DMS 273 treated with DMSO at 0.1 percent for 48 hours (cell line): ENCODE data around the gene RBM14.
"Not testable (repeated sequence)": the region's sequence is repeated elsewhere in the genome, so short reads cannot be mapped to it uniquely, and the experiment has no call there.

Source experiments
- DNase-seq: peaks from one replicate; lab custom pipeline; 2025; lab: John Stamatoyannopoulos, UW

RBM14 gene

DNA sequence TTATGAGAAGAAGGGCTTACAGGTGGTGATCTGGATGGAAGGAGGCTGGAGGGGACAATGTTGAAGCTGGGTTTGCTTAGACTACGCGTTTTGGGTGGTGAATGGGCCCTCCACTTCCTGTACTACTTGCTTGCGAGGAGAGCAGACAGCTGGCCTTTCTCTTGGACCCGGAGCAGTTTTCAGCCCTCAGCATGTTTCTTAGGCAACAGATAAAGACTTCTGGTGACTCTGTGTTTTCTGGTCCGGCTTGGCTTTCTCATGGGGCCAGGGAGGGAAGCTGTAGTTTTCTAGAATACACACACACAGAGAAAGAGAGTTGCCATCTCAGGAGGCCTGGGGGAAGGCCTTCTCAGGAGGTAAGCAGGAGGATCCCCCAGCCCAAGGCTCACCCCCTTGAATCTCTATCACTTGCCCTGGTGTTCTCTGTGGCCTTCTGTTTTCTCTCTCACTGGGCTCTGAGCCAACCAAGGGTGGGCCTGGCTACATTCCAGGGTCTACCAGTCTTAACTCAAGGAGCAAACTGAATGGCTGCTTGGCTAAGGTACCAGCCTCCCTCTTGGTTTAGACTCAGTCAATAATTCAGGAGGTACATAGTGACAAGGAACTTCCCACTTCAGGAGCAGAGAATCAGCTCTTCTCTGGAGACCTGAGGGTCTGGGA lies 21.1 kb upstream of the RBM14 start:
- no peak for DNase-seq

DNA sequence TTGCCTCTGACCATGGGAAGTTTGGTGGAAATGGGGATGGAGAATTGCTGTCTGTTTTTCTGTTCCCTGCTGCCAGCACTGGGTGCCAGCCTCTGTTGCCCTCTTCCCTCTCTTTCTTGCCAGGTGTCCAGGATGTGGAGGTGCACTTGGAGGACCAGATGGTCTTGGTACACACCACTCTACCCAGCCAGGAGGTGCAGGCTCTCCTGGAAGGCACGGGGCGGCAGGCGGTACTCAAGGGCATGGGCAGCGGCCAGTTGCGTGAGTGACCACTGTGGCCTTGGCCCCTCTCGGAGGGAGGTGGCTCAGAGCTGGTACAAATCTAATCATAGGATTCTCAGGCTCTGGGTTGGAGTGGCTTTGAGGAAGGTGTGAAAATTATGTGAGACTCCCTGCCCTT lies 17.4 kb upstream of the RBM14 start:
- DNase-seq: no peak

- no peak for DNase-seq
Observed at GRCh38 chr11:66600219-66600618, 16.2 kb upstream of the RBM14 start.

GRCh38 chr11:66600631-66601233 lies 15.7 kb upstream of the RBM14 start:
- DNase-seq: no peak

GRCh38 chr11:66603072-66603471 lies 13.4 kb upstream of the RBM14 start:
- no peak for DNase-seq

DNA sequence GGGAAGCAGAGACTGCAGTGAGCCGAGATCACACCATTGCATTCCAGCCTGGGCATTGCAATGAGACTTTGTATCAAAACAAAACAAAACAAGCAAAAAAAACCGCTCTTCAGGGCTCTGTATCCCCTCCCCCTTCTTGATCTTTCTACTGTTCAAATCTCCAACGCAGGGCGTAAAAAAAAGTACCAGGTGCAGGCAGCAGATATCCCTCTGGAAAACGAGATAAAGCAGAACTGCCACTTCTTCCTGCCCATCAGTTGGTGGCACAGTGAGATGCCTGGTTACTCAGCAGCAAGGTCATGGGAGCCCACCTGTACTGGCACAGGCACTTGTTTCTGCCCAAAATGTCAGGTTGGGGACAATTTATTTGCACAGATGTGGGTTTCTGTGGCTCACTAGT lies 12.3 kb upstream of the RBM14 start:
- DNase-seq: no peak

DNA sequence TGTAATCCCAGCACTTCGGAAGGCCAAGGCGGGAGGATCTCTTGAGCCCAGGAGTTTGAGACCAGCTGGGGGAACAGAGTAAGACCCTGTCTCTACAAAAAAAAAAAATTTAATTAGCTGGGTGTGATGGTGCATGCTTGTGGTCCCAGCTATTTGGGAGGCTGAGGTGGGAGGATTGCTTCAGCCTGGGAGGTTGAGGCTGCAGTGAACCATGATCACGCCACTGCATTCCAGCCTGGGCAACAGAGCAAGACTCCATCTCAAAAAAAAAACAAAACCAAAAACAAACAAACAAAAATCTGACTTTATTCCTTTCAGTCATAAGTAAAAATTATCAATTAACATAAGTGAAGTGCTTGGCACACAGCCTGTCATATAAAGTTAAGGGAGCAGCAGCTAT lies 9.8 kb upstream of the RBM14 start:
- DNase-seq: not testable (repeated sequence)

DNA sequence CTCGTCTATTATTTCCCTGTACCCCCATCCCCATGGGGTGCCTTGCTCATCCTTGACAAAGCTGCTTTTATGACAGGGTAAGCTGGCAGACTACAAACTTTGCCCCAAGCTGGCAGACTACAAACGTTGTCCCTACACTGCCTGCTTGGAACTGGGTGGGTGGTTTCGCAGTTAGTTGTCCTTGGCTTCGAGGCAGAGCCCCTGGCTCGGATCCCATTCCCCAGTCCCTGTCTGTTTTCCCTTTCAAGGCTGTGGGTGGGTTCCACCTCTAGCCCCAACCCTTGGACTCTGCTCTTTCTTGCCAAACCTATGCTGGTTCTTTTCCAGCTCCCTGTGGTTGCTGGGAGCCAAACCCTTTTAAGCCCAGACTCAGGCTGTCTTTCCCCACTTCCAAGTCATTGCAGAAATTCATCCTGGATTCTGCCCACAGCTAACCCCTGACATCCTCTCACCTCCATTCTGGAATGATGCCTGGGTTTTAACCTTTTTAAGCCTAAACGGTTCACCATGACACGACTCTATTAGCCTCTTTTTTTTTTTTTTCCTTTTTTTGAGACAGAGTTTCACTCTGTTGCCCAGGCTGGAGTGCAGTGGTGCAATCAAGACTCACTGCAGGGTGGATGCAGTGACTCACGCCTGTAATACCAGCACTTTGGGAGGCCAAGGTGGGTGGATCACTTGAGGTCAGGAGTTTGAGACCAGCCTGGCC lies 9.2 kb upstream of the RBM14 start:
- no peak for DNase-seq

- no peak for DNase-seq
Observed at GRCh38 chr11:66609721-66610617, 6.5 kb upstream of the RBM14 start.

- no peak for DNase-seq
Observed at GRCh38 chr11:66612458-66612857, 4.0 kb upstream of the RBM14 start.

DNA sequence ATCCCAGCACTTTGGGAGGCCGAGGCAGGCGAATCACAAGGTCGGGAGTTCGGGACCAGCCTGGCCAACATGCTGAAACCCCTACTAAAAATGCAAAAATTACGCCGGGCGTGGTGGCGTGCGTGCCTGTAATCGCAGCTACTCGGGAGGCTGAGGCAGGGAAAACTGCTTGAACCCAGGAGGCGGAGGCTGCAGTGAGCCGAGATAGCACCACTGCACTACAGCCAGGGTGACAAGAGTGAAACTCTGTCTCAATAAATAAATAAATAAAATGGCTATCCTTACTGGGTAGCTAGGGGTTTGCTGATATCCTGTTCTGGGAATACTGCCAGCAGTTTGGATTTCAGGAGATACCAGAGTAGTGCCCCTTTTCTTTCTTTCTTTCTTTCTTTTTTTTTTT lies 2.4 kb upstream of the RBM14 start:
- DNase-seq: no peak

DNA sequence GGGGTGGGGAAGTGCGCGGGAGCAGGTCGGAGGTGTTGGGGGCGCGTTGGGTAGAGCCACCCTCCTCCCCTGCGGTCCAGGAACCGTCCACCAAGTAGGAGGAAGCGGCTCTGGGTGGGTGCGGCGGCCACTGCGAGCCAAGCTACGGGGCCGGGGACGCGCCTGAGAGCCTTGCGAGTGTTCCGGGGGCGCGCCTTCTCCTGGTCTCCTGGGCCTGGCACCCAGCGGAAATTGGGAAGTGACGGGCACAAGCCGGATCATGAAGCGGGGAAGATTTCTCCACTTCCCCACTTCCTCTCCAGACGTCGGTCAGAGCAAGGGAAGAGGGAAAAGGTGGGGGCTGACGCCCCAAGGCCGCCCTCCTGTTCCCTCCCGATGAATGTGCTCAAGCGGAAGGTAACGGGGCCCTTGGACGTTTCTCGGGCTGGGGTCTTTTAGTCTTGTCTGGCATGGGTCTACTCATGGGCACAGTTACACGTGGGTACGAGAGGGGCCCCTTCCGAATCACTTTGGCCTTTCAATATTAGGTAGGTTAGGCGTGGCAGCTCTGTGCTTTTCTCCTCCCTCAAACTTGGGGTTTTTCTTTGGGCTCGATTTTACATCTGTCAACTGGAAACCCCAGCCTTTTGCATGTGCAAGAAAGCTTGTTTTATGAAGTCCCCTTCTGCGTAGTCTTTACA lies 865 bp downstream of the RBM14 start:
- no peak for DNase-seq

DNA sequence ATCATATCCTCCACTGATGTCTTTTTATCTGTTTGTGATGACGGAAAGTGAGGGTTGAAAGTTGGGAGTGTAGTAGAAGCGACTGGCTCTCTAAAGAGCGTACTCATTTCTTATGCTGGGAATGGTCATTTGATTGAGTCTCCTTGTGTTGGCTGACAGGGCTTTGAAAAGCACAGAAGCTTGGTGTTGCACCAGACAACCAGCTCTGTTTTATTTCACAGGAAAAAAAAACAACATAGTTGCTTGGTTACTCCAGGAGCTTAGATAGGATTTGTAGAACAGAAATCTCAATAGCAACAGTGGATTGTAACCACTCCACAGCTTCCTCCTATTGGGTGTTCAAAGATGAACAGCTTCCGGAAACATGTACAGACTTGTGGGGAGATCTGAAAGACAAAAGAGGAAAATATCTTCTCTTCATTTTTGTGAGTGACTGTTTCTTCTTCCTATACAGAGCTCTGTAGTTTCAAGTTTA lies 2.7 kb downstream of the RBM14 start:
- DNase-seq: no peak

DNA sequence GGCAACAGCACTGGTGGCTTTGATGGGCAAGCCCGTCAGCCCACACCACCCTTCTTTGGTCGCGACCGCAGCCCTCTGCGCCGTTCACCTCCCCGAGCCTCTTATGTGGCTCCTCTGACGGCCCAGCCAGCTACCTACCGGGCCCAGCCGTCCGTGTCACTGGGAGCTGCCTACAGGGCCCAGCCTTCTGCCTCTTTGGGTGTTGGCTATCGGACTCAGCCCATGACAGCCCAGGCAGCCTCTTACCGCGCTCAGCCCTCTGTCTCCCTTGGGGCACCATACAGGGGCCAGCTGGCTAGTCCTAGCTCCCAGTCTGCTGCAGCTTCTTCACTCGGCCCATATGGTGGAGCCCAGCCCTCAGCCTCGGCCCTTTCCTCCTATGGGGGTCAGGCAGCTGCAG lies 8.0 kb downstream of the RBM14 start:
- no peak for DNase-seq

GRCh38 chr11:66625041-66625751 lies 8.8 kb downstream of the RBM14 start:
- no peak for DNase-seq

GRCh38 chr11:66625752-66626149 lies 9.3 kb downstream of the RBM14 start:
- no peak for DNase-seq

DNA sequence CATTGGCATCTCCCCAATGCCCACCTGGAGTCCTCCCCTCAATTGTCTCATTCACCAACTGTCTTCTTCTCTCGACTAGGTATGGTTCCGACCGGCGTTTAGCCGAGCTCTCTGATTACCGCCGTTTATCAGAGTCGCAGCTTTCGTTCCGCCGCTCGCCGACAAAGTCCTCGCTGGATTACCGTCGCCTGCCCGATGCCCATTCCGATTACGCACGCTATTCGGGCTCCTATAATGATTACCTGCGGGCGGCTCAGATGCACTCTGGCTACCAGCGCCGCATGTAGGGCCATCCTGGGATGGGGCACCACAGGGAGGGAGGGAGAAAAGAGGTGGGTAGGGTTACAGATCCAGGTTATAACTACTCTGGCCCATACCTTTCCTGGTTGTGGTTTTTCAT lies 10.0 kb downstream of the RBM14 start:
- no peak for DNase-seq

DNA sequence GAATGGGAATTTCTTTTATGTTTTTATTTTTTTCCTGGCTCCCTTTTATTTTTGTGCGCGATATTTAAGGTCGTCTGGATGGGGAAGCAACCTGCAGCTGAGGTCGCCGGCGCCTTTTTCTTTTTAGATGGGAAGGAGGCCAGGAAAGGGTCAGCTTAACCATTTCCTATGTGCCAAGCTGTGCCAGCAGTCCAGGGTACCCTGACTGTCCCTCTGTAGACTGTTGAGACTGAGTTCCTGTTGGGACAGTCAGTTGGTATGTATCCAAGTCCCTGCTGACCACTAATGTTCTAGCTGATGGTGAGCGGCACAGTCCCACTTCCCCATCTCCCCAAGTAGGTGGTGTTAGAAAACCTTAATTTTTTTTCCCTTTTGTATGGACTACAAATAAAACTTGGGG lies 10.5 kb downstream of the RBM14 start:
- DNase-seq: no peak

DNA sequence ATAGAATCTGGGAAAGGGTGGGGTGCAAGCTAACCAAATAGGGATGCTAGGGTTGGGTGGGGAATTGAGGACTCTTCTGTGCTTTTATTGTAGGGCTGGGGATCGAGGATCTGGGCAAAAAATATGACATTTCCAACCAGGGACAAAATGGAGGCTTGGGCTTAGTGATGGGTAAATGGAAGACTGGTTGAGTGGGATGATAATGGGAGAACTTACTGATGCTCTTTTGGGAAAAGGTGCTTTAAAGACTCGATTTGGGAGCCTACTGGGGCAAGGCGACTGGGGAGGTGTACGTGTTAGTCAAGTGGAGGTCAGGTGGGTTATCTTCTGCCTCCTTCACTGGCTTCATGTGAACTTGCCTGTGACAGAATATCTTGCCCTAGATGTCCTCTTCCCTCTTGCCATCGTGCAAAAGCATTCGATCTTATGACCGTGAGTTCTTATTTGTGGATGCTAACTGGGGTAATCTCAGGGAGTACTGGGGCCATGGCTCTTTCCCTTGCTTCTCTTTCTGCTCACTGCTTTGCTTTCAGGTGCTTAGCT lies 11.7 kb downstream of the RBM14 start:
- no peak for DNase-seq

DNA sequence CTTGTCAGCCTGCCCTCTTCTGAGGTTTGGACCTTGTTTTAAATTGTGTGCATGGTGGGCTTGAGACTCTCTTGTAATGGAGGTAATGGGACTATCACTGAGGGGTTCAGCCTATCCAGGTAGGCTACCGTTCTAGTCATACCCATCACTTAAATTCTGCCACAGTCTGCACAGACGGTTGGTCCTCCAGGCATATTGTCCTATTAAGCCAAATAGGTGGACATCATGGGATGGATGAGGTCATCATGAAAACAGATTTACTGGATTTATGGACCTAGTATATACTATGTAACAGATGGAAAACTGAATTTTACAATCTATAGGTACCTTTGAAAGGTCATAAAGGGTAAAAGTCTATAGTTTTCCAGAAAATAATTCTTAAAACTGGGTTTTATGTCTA lies 12.9 kb downstream of the RBM14 start:
- no peak for DNase-seq

GRCh38 chr11:66631883-66632282 lies 15.5 kb downstream of the RBM14 start:
- DNase-seq: no peak
